ENCODE results near the gene MTF1.
A peak's percentile ranks its signal among the peaks of the same experiment; 100 is the strongest.

DNA sequence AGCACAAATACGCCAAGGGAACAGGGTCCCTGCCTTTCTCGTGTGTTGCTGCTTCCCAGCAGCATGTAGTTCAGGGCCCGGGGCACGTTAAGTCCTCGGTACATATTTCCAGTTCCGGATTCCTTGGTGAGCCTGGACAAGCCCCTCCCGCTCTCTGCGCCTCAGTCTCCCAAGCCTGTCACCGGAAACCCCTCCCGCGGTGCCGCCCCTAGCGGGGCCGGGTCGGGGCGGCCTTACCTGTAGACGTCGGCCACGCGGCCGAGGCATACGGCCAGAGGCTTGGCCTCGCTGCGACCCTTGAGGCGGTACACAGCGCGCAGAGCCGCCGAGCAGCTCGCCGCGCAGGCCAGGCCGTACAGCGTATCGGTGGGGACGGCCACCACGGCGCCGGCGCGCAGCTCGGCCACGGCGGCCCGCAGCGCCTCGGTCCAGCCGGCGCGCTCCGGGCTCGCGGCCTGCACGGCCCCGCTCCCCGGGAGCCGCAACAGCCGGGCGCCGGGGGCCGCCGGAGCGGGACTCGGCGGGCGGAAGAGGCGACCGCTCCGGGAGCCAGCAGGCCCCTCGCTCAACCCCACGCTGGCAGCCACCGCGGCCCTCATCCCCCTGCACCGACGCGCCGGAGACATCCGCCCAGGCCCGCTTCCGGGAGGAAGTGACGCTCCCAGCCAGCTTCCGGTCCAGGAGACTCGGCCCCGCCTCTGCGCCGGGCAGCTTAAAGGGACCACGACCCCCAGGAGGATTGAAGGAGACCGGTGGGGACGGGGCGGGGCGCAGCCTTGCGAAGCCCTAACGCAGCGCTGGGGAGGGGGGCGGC, 51.6 kb downstream of the MTF1 start, which contains the start of the genes C1orf122 and YRDC:
- TF ChIP-seq POLR2A (IDR thresholded peaks at IDR 0.05; ENCODE audit: low read length) (peak; percentile 60), GATA1 (IDR thresholded peaks at IDR 0.05; ENCODE audit: low read depth, low read length) (no peak)

All from erythroblast (primary cell).